Neural cell (in vitro differentiated cells): Measurements from ENCODE around the gene ROR1. TPM values are rescaled to one million over a fixed set of nuclear protein-coding genes. Genes with fewer than 3 reads are reported as not detected.

ENCODE experiments used
- H2AFZ ChIP-seq: fragments of 200-600, 300-800 bp; sonication (generic), shearing (Covaris generic); 2 replicates; pipeline ENCODE4 v1.6.0; 2014; ENCODE audit warnings: low read depth, mild to moderate bottlenecking, antibody characterized with exemption, low read length, moderate library complexity
- H3F3A ChIP-seq: fragments of 200-600 bp; shearing (Covaris generic); 2 replicates; pipeline ENCODE4 v1.6.1; 2016; ENCODE audit warnings: mild to moderate bottlenecking, moderate library complexity, mixed read lengths, antibody characterized with exemption, low read length; ENCODE audit not compliant: insufficient read depth, poor library complexity, severe bottlenecking
- H3K27ac ChIP-seq: fragments of 200-600, 300-800 bp; sonication (generic), shearing (Covaris generic); 2 replicates; pipeline ENCODE4 v1.5.1; 2014; ENCODE audit warnings: mild to moderate bottlenecking, low read length, moderate library complexity
- H3K27me3 ChIP-seq: fragments of 300-800, 200-600 bp; sonication (generic), shearing (Covaris generic); 2 replicates; pipeline ENCODE4 v1.6.0; 2014; ENCODE audit warnings: mild to moderate bottlenecking, low read depth, low read length, moderate library complexity; ENCODE audit not compliant: insufficient read depth
- H3K36me3 ChIP-seq: fragments of 300-800, 200-600 bp; sonication (generic), shearing (Covaris generic); 2 replicates; pipeline ENCODE4 v1.5.1; 2014; ENCODE audit warnings: mild to moderate bottlenecking, antibody characterized with exemption, low read length, moderate library complexity; ENCODE audit not compliant: insufficient read depth
- H3K4me2 ChIP-seq: fragments of 300-800, 200-600 bp; sonication (generic), shearing (Covaris generic); 2 replicates; pipeline ENCODE4 v1.6.0; 2014; ENCODE audit warnings: mild to moderate bottlenecking, low read length
- H3K4me3 ChIP-seq: fragments of 300-800, 200-600 bp; sonication (generic), shearing (Covaris generic); 2 replicates; pipeline ENCODE4 v1.5.1; 2014; ENCODE audit warnings: mild to moderate bottlenecking, low read length, moderate library complexity
- H3K79me2 ChIP-seq: fragments of 200-600 bp; shearing (Covaris generic); replicated peaks from 2 replicates; pipeline ENCODE4 v1.6.0; 2014; ENCODE audit warnings: mild to moderate bottlenecking, low read length, moderate library complexity; ENCODE audit not compliant: insufficient read depth
- H3K9ac ChIP-seq: fragments of 300-800, 200-600 bp; sonication (generic), shearing (Covaris generic); 2 replicates; pipeline ENCODE4 v1.6.1; 2016; ENCODE audit warnings: mild to moderate bottlenecking, low read length, mixed read lengths
- H3K9me2 ChIP-seq: fragments of 200-600 bp; shearing (Covaris generic); 2 replicates; pipeline ENCODE4 v1.6.1; 2016; ENCODE audit warnings: mild to moderate bottlenecking, low read length, mixed read lengths; ENCODE audit not compliant: insufficient read depth
- H3K9me3 ChIP-seq: fragments of 200-600, 300-800 bp; sonication (generic), shearing (Covaris generic); 2 replicates; pipeline ENCODE4 v1.6.1; 2016; ENCODE audit warnings: mild to moderate bottlenecking, mixed run types, low read length, moderate library complexity, mixed read lengths
- H4K20me1 ChIP-seq: fragments of 200-600 bp; shearing (Covaris generic); 2 replicates; pipeline ENCODE4 v1.6.1; 2016; ENCODE audit warnings: mild to moderate bottlenecking, mixed run types; ENCODE audit not compliant: insufficient read depth
- CTCF ChIP-seq: fragments of 450-650 bp; IDR thresholded peaks from 2 replicates; pipeline ENCODE4 v1.5.1; 2014; ENCODE audit warnings: antibody characterized with exemption, mild to moderate bottlenecking, moderate library complexity; ENCODE audit not compliant: poor library complexity, severe bottlenecking
- EP300 ChIP-seq: fragments of 450-650 bp; conservative IDR thresholded peaks from 2 replicates; pipeline ENCODE4 v1.6.1; 2014; ENCODE audit warnings: antibody characterized with exemption, mild to moderate bottlenecking, moderate library complexity; ENCODE audit not compliant: poor library complexity, severe bottlenecking
- EZH2 ChIP-seq: fragments of 200-600, 300-800 bp; shearing (Covaris generic), sonication (generic); IDR thresholded peaks from 2 replicates; pipeline ENCODE4 v1.6.1; 2014; ENCODE audit warnings: antibody characterized with exemption, low read length, borderline replicate concordance, mild to moderate bottlenecking; ENCODE audit not compliant: insufficient read depth, poor library complexity, severe bottlenecking
- MXI1 ChIP-seq: fragments of 450-650 bp; conservative IDR thresholded peaks from 2 replicates; pipeline ENCODE4 v1.6.1; 2014; ENCODE audit warnings: antibody characterized with exemption, mild to moderate bottlenecking; ENCODE audit not compliant: poor library complexity, severe bottlenecking
- POLR2AphosphoS5 ChIP-seq: IDR thresholded peaks from 2 replicates; pipeline ENCODE4 v1.6.1; 2012
- REST ChIP-seq: IDR thresholded peaks from 2 replicates; pipeline ENCODE4 v1.6.1; 2012; ENCODE audit warnings: borderline replicate concordance
- SMC3 ChIP-seq: fragments of 450-650 bp; conservative IDR thresholded peaks from 2 replicates; pipeline ENCODE4 v1.6.1; 2014; ENCODE audit warnings: antibody characterized with exemption, mild to moderate bottlenecking, moderate library complexity; ENCODE audit not compliant: poor library complexity
- TAF1 ChIP-seq: IDR thresholded peaks from 2 replicates; pipeline ENCODE4 v1.6.1; 2012; ENCODE audit warnings: low read depth
- polyA plus RNA-seq: library from polyadenylated mRNA; depleted of rRNA; stranded (reverse); fragments of >200 nt; gene quantifications from 2 replicates; pipeline ENCODE4 v1.2.3, GENCODE V29; 2014

The ROR1 gene
- polyA plus RNA-seq, 1 donor from 2014 or later: 0.27 TPM

- Histone ChIP-seq H3K9me3 (no peaks in the 10 kb centered on the region), H3K4me2 (no peak overlapping the region), H3K36me3 (no peaks in the 10 kb centered on the region), H3K9me2 (no peaks in the 10 kb centered on the region), H3F3A (no peaks in the 10 kb centered on the region), H3K9ac (no peak overlapping the region), H4K20me1 (no peaks in the 10 kb centered on the region), H3K27me3 (no peaks in the 10 kb centered on the region), H3K27ac (no peak overlapping the region), H3K79me2 (no peaks in the 10 kb centered on the region), H3K4me3 (no peak overlapping the region), H2AFZ (no peak overlapping the region)
- no peak for TF ChIP-seq EZH2
- TF ChIP-seq CTCF: no peak
- no peak for TF ChIP-seq POLR2AphosphoS5
- TF ChIP-seq REST: no peak
- no peak for TF ChIP-seq MXI1
- no peak for TF ChIP-seq TAF1
These were observed 96.3 kb downstream of the ROR1 start for GRCh38 chr1:63870152-63870551.

- no peak for TF ChIP-seq SMC3
- TF ChIP-seq EZH2: no peak
- TF ChIP-seq CTCF: no peak
- TF ChIP-seq EP300: no peak
- Histone ChIP-seq H3K4me2 (no peak overlapping the region), H3K79me2 (no peaks in the 10 kb centered on the region), H3K9ac (no peak overlapping the region), H3K9me2 (no peaks in the 10 kb centered on the region), H4K20me1 (no peaks in the 10 kb centered on the region), H3K27ac (no peak overlapping the region), H3K9me3 (no peaks in the 10 kb centered on the region), H3K27me3 (no peaks in the 10 kb centered on the region), H3K4me3 (no peak overlapping the region), H3K36me3 (no peaks in the 10 kb centered on the region), H2AFZ (no peak overlapping the region), H3F3A (no peaks in the 10 kb centered on the region)
These were observed 97.6 kb downstream of the ROR1 start for GRCh38 chr1:63871463-63871862.
